Ureter (tissue), 1 donor: Measurements from ENCODE around the gene COMP. TPM values are rescaled to one million over a fixed set of nuclear protein-coding genes. Genes with fewer than 3 reads are reported as not detected.

Source experiments
- DNase-seq: peaks from one replicate; pipeline ENCODE4 v3.0.0-alpha.2; 2020; ENCODE audit warnings: low spot score
- total RNA-seq: library from RNA; stranded (reverse); gene quantifications from one replicate; pipeline ENCODE4 v1.2.4, GENCODE V29; 2023
- donor health status: DM: yes; HTN: yes; CAD: no.

The COMP gene
- total RNA-seq, 1 donor from 2014 or later, result 1.8 TPM

- no peak for DNase-seq
These were observed 8.4 kb downstream of the COMP start for GRCh38 chr19:18782559-18783225.

GRCh38 chr19:18781885-18782527 is 9.1 kb downstream of the COMP start:
- DNase-seq, result no peak

GRCh38 chr19:18781047-18781600 is 10.0 kb downstream of the COMP start:
- DNase-seq, result no peak

DNA sequence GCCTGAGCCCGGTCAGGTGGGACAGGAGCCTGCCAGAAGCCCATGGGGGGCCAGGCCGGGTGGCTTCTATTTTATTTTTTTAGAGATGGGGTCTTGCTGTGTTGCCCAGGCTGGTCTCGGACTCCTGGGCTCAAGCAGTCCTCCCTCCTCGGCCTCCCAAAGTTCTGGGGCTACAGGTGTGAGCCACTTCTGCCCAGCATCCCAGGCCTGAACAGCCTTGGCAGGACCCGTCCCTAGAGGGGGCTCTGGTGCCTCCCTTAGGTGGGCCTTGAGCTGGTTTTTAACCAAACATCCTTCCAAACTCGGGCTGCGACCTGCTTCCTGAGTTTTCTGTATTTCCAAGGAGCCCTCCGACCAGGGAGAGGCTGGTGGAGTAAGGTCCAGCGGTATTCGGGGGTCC is 10.5 kb downstream of the COMP start:
- DNase-seq, result no peak

DNA sequence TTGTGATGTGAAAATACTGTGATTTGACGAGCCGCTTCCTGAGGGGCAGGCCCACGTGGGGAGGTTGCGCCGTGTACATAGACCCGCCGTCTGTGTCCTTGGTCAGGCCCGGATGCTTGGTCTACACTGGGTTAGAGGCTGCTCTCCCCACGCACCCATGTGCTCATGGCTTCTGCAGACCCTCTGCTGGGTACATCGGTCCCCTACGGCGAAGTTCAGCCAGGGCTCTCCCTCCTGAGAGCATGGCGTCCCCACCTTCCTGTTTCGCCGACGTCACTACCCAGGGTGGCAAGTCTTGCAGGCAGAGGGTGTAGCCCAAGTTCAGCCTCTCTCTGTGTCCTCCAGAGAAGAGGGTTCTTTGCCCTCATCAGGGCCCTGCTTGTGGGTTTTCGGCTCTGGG is 11.0 kb downstream of the COMP start:
- no peak for DNase-seq

- no peak for DNase-seq
These were observed 12.1 kb downstream of the COMP start for GRCh38 chr19:18778826-18779495.

DNA sequence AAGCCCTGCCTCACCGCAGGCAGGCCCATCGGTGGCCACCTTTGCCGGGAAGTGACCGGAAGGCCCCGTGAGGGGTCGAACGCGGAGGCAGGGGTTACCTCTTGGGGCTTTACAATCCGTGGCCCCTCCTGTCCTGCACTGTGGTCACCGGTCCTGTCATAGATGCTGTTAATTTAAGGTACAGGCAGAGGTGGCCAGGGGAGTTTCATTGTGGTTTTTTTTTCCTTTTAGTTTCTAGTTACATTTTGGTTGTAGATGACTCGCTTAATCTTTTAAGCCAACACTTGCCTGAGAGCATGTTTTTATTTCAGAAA is 13.1 kb downstream of the COMP start:
- DNase-seq, result no peak

DNA sequence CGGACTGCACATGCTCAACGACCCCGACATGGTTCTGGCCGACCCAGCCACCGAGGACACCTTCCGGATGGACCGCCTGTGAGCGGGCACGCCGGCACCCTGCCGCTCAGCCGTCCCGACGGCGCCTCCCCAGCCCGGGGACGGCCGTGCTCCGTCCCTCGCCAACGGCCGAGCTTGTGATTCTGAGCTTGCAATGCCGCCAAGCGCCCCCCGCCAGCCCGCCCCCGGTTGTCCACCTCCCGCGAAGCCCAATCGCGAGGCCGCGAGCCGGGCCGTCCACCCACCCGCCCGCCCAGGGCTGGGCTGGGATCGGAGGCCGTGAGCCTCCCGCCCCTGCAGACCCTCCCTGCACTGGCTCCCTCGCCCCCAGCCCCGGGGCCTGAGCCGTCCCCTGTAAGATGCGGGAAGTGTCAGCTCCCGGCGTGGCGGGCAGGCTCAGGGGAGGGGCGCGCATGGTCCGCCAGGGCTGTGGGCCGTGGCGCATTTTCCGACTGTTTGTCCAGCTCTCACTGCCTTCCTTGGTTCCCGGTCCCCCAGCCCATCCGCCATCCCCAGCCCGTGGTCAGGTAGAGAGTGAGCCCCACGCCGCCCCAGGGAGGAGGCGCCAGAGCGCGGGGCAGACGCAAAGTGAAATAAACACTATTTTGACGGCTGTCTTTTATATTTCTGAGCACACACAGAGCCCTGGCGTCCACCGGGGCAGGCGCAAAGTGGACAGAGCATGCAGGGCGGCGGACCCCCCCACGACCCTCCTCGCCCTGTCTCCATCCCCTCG is 13.6 kb downstream of the COMP start:
- DNase-seq, result no peak

DNA sequence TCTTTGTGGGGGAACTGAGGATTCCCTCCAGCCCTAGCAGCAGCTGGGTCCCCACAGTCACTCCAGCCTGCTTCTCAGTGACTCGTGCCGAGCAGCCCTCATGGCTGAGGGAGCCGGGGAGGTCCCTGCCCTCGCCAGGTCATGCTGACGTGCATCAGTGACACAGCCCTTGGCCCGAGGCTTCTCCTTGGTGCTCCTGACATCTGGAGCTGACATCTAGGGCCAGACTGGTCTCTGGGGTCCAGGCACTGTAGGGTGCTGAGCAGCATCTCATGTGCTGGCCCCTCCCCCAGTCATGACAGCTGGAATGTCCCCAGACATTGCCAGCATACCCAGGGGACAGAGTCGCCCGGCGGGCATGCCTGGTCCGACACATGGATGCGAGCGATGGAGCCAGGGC is 14.4 kb downstream of the COMP start:
- DNase-seq, result no peak

DNA sequence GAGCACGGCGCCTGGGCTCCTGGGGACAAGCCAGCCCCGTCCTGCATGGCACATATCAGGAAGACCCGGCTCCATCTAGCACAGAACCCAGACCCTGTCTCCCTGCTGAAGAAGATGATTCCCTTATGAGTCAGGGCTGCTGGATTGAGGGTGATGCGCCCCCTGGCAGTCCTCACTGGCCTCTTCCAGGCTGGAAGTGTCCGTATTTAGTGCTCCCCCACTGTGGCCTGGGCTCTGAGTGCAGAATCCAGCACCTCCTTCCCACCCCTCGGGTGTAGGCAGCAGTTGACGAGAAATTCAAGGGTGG is 14.9 kb downstream of the COMP start:
- DNase-seq, result no peak

DNA sequence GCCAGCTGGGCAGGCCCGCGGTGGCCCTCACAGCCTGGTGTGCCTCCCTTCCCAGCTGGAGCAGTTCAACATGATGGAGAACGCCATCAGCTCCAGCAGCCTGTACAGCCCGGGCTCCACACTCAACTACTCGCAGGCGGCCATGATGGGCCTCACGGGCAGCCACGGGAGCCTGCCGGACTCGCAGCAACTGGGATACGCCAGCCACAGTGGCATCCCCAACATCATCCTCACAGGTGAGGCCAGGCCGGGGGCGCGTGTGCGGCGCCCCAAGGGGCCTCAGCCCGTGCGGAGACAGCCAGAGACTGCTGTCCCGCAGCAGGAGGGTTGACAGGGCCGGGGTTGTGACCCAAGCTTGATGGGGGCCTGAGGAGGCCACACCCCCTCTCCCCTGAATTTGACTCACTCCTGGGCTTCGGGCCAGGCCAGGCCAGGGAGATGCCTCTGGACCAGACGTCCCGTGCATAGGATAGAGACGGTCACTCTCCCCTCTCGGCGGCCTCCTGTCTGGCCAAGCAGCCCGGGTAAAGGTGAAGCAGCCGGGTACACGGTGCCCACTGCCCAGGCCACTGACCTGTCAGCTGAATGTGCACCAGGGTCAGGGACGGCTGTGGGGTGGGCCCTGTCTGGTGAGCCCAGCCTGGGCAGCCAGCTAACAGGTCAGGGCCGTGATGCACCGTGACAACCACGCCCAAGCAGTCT is 15.4 kb downstream of the COMP start:
- DNase-seq, result no peak

- no peak for DNase-seq
These were observed 16.2 kb downstream of the COMP start for GRCh38 chr19:18774782-18775444.

DNA sequence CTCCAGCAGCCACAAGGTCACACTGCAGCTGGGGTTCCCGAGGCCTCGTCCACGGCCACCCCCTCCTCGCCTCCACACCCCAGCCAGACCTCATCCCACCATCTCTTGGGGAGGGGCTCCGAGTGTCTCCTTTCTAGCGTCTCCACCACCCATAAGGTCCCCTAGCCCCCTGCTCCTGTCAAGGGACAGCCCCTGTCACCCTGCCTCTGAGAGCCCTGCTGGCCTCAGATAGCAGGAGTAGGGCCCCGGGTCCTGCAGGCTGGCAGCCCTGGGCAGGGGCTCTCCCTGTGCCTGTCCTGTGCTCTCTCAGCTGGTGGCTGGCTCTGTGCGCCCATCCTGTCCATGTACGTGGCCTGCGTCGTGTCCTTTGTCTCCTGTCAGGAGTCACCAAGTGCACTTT is 17.0 kb downstream of the COMP start:
- no peak for DNase-seq

DNA sequence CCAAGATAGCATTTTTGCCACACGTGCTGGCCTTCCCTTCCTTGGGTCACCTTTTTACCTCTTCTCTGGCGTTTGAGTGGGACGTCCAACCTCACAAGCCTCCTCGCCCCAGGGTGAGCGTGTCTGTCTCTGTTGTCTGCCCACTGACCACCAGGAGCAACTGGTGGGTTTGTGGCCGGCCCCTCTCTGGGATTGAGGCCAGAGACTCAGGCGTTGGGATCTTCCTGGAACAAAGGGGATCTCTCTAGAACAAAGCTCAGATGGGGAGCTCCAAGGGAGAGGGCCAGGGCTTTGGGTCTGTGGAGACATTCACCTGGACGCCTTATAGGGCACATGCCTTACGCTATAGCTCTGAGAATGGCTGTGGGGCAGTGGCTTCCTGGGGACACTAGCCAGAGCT is 17.4 kb downstream of the COMP start:
- DNase-seq, result no peak

- DNase-seq, result peak; percentile 72
These were observed 18.2 kb downstream of the COMP start for GRCh38 chr19:18772620-18773587.

- DNase-seq, result no peak
These were observed 19.5 kb downstream of the COMP start for GRCh38 chr19:18771328-18772242.

DNA sequence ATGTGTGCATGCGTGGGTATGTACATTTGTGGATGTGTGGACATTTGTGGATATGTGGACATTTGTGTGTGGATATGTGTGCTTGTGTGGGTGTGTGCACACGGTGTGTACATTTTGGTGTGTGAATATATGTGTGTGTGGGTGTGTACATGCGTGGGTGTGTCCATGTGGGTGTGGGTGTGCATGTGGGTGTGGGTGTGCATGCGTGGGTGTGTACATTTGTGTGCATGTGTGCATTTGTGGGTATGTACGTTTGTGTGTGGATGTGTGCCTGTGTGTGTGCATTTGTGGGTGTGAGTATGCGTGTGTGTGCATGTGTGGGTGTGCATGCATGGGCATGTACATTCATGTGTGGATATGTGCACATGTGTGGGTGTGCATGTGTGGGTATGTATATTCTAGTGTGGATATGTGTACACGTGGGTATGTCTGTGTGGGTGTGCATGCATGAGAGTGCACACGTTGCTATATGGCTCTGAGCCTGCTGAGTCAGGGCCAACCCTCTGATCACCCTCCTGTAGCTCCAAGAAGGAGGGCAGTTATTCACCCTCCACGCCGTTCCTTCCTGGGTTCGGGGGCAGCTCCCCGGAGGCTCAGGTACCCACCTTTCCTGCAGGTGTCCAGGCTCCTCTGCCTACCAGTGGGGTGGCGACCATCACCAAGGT is 20.3 kb downstream of the COMP start:
- no peak for DNase-seq

- DNase-seq, result no peak
These were observed 21.0 kb downstream of the COMP start for GRCh38 chr19:18769989-18770528.
